BLaER1 treated with 17β-estradiol and CSF1 and Interleukin-3, amounts not matched to agents 10 nM and 100 nM (cell line): Measurements from ENCODE around the gene KIAA0319L.

Experiments
- H3K27ac ChIP-seq, 11 experiments: shearing (Covaris generic); formaldehyde crosslinking; 2 replicates each; pipeline ENCODE4 v1.8.1; 2022
- H3K27me3 ChIP-seq, 11 experiments: shearing (Covaris generic); formaldehyde crosslinking; 2 replicates each; pipeline ENCODE4 v1.8.1; 2022
- H3K36me3 ChIP-seq, 11 experiments: shearing (Covaris generic); formaldehyde crosslinking; 2 replicates each; pipeline ENCODE4 v1.8.1; 2022
- H3K4me1 ChIP-seq, 10 experiments: shearing (Covaris generic); formaldehyde crosslinking; 2 replicates each; pipeline ENCODE4 v1.8.1; 2022
- H3K4me2 ChIP-seq, 11 experiments: shearing (Covaris generic); formaldehyde crosslinking; 2 replicates each; pipeline ENCODE4 v1.8.1; 2022
- H3K4me3 ChIP-seq, 10 experiments: shearing (Covaris generic); formaldehyde crosslinking; 2 replicates each; pipeline ENCODE4 v1.8.1; 2022
- H3K9ac ChIP-seq, 11 experiments: shearing (Covaris generic); formaldehyde crosslinking; 2 replicates each; pipeline ENCODE4 v1.8.1; 2022
- H3K9me3 ChIP-seq, 11 experiments: shearing (Covaris generic); formaldehyde crosslinking; replicated peaks in 1 of 11; 2 replicates each; pipeline ENCODE4 v1.8.1; 2022
- H4K20me1 ChIP-seq, 11 experiments: shearing (Covaris generic); formaldehyde crosslinking; 2 replicates each; pipeline ENCODE4 v1.8.1; 2022
- Cebpa-rat ChIP-seq, 11 experiments: shearing (Covaris generic); IDR thresholded peaks; 2 replicates each; pipeline ENCODE4 v1.8.1; 2022

Gene KIAA0319L

DNA sequence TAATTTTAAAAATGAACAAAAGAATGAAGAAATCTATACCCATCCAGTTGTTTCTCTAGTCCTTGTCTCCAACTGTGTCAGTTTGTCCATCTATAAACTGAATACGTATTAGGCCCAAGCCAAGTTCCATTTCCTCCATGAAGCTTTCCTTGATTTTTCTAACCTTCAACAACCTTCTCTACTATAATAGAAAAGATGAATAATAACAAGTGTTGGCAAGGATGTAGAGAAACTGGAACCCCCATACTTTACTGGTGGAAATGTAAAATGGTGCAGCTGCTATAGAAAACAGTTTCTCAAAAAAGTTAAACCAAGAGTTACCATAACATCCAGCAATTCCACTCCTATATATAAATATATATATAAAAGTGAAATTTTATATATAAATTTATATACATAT, 10.6 kb downstream of the KIAA0319L start:
- Histone ChIP-seq H3K4me1 (peaks cover 0 to 12% (median 4%) of the 10 kb centered on the region in 10 experiments; a peak in 9 of 20 replicates), H3K36me3 (peaks cover 49 to 95% (median 74%) of the 10 kb centered on the region in 11 experiments)

DNA sequence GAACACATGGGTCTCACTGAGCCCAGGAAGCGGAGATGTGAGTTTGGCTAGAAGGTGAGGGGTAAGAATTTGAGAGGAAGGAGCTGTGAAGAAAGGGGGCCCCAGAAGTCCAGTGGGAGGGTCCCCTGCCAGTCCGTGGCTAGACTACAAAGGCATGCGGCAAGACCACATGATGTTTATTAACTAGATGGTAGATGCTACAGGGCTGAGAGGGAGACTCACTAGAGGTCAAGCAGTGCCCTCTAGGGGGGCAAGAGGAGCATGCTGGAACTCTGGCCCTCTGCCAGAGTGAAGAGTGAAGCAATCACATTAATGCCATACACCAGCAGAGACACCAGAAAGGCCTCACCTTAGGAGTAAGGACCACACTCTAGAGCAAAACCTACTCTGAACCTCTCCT, 12.2 kb downstream of the KIAA0319L start:
- H3K9ac ChIP-seq, result peak overlapping the region in 3 of 11 experiments; percentile 0 to 42 (median 22); a peak in 3 of 22 replicates
- peaks cover 6 to 27% (median 20%) of the 10 kb centered on the region in 10 experiments for H3K4me1 ChIP-seq
- no peak overlapping the region for H3K4me3 ChIP-seq
- H3K27ac ChIP-seq, result no peak overlapping the region
- peaks cover 0 to 79% (median 5%) of the 10 kb centered on the region in 11 experiments; a peak in 7 of 22 replicates for H4K20me1 ChIP-seq
- peak in 5 of 11 experiments; percentile 13 to 51 (median 44); a peak in 5 of 22 replicates for TF ChIP-seq Cebpa-rat (IDR thresholded peaks at IDR 0.05)
- H3K36me3 ChIP-seq, result peaks cover 47 to 90% (median 71%) of the 10 kb centered on the region in 11 experiments
- H3K27me3 ChIP-seq, result no peaks in the 10 kb centered on the region
- H3K9me3 ChIP-seq, result peaks cover 0 to 5% (median 0%) of the 10 kb centered on the region in 11 experiments; a peak in 3 of 22 replicates
- no peak overlapping the region for H3K4me2 ChIP-seq

More for the DNA sequence above, 10.6 kb downstream of the KIAA0319L start:
- H3K4me2 ChIP-seq, result no peak overlapping the region
- no peak overlapping the region for H3K4me3 ChIP-seq
- peaks cover 0 to 5% (median 0%) of the 10 kb centered on the region in 11 experiments; a peak in 3 of 22 replicates for H3K9me3 ChIP-seq
- H3K27ac ChIP-seq, result no peak overlapping the region
- no peak for TF ChIP-seq Cebpa-rat (IDR thresholded peaks at IDR 0.05)
- H3K27me3 ChIP-seq, result no peaks in the 10 kb centered on the region
- peaks cover 0 to 72% (median 5%) of the 10 kb centered on the region in 11 experiments; a peak in 7 of 22 replicates for H4K20me1 ChIP-seq
- H3K9ac ChIP-seq, result no peak overlapping the region

DNA sequence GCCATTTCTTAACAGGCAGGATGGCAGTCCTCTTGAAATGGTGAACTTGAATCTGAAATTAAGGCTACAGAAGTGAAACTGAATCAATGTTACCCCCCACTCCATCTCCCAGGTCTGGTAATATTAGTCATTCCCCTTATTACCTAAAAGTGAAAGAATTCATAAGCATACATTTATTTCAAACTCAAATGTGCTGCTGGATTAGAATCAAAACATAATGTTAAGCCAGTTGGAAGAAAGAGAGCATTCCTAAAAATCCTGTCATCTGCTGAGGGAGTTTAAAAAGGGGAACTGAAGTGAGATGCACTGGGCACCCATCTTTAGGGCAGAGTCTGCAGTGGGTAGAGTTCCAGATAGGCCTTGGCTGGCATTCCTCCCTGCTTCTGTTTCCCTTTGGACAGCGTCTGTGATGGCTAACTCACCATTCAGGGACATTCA, 17.4 kb downstream of the KIAA0319L start:
- Histone ChIP-seq H3K36me3 (peaks cover 11 to 70% (median 34%) of the 10 kb centered on the region in 11 experiments; a peak in 20 of 22 replicates), H3K27ac (peak overlapping the region in 10 of 11 experiments; percentile 26 to 78 (median 73); a peak in 21 of 22 replicates), H3K27me3 (no peaks in the 10 kb centered on the region), H3K9me3 (no peaks in the 10 kb centered on the region), H3K4me1 (peaks cover 34 to 50% (median 39%) of the 10 kb centered on the region in 10 experiments), H3K4me3 (no peak overlapping the region), H3K4me2 (peak overlapping the region; percentile 53 to 82 (median 74)), H3K9ac (peak overlapping the region in 9 of 11 experiments; percentile 33 to 64 (median 53); a peak in 16 of 22 replicates), H4K20me1 (peaks cover 0 to 73% (median 0%) of the 10 kb centered on the region in 11 experiments; a peak in 8 of 22 replicates)
- no peak for TF ChIP-seq Cebpa-rat (IDR thresholded peaks at IDR 0.05)

DNA sequence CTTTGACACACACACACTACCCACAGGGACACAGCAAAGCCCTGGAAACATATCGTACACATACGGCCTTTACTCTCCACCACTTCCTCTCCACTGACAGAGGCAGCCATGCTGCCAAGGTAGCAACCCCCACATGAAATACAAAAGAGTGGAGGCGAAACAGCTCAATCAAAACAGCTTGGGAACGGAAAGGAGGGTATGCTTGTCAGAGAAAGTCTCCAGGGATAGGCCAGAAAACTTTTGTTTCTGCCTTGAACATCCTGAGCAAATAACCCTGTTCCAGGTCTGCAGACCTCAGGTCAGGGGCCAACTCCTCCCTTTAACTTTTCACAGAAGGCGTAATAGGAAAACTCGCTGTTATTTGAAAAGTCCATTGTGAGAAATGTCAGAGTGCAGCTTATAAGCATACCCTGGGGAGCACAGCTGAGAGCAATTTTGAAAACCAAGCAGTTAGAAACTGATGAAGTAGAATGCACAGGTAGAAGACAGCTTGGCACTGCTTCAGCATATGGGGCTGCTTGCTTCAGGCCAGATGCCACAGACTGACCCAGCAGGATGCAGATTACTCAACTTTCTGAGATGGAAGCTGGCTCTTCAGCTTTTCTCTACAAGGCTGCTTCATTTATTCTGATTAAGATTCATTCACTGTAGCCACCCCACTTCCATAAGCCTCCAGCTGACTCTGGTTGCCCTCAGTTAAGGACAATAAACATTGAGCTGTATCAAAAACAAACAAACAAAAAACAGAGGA, 18.0 kb downstream of the KIAA0319L start:
- H3K27ac ChIP-seq, result peak overlapping the region; percentile 26 to 78 (median 73); a peak in 21 of 22 replicates
- no peaks in the 10 kb centered on the region for H3K27me3 ChIP-seq
- peaks cover 34 to 50% (median 38%) of the 10 kb centered on the region in 10 experiments for H3K4me1 ChIP-seq
- H3K4me3 ChIP-seq, result peak overlapping the region in 2 of 10 experiments; percentile 4 to 12; a peak in 1 of 20 replicates
- peaks cover 0 to 69% (median 0%) of the 10 kb centered on the region in 11 experiments; a peak in 7 of 22 replicates for H4K20me1 ChIP-seq
- H3K9ac ChIP-seq, result peak overlapping the region in 9 of 11 experiments; percentile 33 to 64 (median 53); a peak in 18 of 22 replicates
- TF ChIP-seq Cebpa-rat (IDR thresholded peaks at IDR 0.05), result no peak
- peak overlapping the region; percentile 53 to 82 (median 74) for H3K4me2 ChIP-seq
- peaks cover 6 to 69% (median 28%) of the 10 kb centered on the region in 11 experiments; a peak in 19 of 22 replicates for H3K36me3 ChIP-seq
- H3K9me3 ChIP-seq, result no peaks in the 10 kb centered on the region

DNA sequence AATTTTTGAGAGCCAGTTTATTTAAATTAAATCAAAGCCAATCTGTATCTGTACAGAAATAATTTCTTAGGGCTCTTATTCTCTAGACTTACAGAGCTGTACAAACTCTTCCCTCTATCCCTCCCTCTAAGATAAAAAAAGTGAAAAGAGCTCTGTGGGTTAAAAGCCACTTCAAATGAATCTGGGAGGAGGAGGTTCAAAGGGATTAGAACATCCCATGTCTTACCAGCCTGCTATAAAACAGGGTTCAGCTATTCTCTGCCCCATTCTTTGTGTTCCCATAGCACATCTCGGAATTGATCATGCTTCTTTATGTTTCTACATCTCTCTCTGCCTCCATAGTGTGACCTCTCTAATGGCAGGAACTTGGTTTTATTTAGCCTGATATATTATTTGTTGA, 19.4 kb downstream of the KIAA0319L start:
- H3K9me3 ChIP-seq, result peaks cover 0 to 9% (median 2%) of the 10 kb centered on the region in 11 experiments; a peak in 8 of 22 replicates
- no peaks in the 10 kb centered on the region for H3K27me3 ChIP-seq
- peaks cover 34 to 50% (median 38%) of the 10 kb centered on the region in 10 experiments for H3K4me1 ChIP-seq
- H3K4me3 ChIP-seq, result no peak overlapping the region
- H3K36me3 ChIP-seq, result peaks cover 11 to 69% (median 30%) of the 10 kb centered on the region in 11 experiments
- peak overlapping the region in 3 of 11 experiments; percentile 11 to 76 (median 73); a peak in 1 of 22 replicates for H3K27ac ChIP-seq
- H4K20me1 ChIP-seq, result peaks cover 0 to 55% (median 0%) of the 10 kb centered on the region in 11 experiments; a peak in 6 of 22 replicates
- H3K4me2 ChIP-seq, result peak overlapping the region in 9 of 11 experiments; percentile 53 to 82 (median 74); a peak in 12 of 22 replicates
- no peak overlapping the region for H3K9ac ChIP-seq
- no peak for TF ChIP-seq Cebpa-rat (IDR thresholded peaks at IDR 0.05)

DNA sequence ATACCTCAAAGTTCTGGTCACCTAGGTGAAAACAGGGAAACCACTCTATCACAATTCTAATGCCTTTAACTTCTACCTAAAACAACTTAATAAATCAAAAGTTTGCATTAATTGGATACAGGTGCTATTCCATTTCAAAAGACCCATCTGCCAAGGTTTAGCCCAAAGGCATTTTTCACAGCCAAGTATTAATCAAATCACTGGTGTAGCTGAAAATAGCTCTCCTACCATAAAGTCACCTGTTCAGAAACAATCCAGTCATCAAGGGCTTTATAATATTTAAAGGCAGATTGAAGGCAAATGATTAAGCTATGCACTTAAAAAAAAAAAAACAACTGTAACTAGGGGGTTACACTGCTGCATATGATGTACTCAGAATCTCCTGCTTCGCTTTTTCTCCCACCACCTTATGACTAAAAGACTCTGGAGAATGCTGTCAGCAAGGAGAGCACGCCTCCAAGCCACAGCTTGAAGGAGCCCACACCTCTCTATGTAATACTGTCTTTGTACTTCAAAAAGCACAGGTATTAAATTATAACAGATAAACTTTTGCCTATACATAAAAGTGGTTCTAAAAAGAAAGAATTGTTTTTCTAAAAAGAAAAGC, 20.5 kb downstream of the KIAA0319L start:
- no peak overlapping the region for H3K27ac ChIP-seq
- peaks cover 34 to 47% (median 37%) of the 10 kb centered on the region in 10 experiments for H3K4me1 ChIP-seq
- no peak overlapping the region for H3K4me3 ChIP-seq
- no peak overlapping the region for H3K9ac ChIP-seq
- no peak overlapping the region for H3K4me2 ChIP-seq
- peaks cover 21 to 69% (median 35%) of the 10 kb centered on the region in 11 experiments for H3K36me3 ChIP-seq
- peaks cover 0 to 47% (median 0%) of the 10 kb centered on the region in 11 experiments; a peak in 6 of 22 replicates for H4K20me1 ChIP-seq
- no peaks in the 10 kb centered on the region for H3K27me3 ChIP-seq
- TF ChIP-seq Cebpa-rat (IDR thresholded peaks at IDR 0.05), result no peak
- peaks cover 10 to 21% (median 12%) of the 10 kb centered on the region in 11 experiments for H3K9me3 ChIP-seq

DNA sequence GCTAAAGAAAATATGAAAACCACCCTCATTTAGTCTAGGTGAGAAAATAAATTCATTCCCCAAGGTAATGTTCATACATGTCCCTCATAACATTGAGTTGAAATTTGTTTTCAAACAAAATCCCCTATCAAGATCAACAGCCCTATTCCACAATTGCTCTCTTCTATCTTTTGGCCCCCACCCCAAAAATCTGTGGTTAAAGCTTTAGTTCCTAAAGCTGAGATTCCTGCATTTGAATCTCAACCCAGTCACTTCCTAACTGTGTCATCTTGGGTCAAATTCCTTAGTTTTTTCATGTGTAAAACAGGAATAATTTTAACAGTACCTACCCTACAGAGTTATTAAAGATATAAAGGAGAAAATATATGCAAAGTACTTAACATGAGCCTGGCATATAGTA, 22.0 kb downstream of the KIAA0319L start:
- Histone ChIP-seq H3K4me1 (peaks cover 25 to 33% (median 30%) of the 10 kb centered on the region in 10 experiments), H3K36me3 (peaks cover 29 to 71% (median 42%) of the 10 kb centered on the region in 11 experiments), H3K9ac (no peak overlapping the region), H3K27me3 (no peaks in the 10 kb centered on the region), H3K27ac (no peak overlapping the region), H4K20me1 (peaks cover 0 to 33% (median 0%) of the 10 kb centered on the region in 11 experiments; a peak in 6 of 22 replicates), H3K9me3 (peaks cover 24 to 35% (median 26%) of the 10 kb centered on the region in 11 experiments), H3K4me2 (no peak overlapping the region), H3K4me3 (no peak overlapping the region)
- no peak for TF ChIP-seq Cebpa-rat (IDR thresholded peaks at IDR 0.05)

DNA sequence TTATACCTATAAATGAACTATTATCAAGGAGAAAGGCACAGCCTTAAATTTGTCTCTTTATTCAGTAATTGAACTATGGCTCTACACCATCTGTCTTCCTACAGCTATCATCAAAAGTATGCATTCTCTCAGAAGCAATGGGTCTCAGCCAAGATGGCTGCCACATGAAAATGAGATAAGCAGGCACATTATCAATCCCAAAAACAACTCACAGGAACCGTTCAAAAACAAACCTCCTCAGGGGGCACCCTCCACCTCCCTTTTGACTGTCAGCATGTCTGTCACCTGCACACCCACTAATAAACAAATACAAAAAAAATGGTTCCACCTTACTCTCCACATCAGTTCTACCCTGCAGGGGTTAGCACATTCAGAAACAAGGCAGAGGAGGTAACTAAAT, 23.6 kb downstream of the KIAA0319L start:
- Histone ChIP-seq H4K20me1 (peaks cover 0 to 21% (median 0%) of the 10 kb centered on the region in 11 experiments; a peak in 1 of 22 replicates), H3K27me3 (no peaks in the 10 kb centered on the region), H3K4me3 (no peak overlapping the region), H3K4me2 (no peak overlapping the region), H3K9me3 (peaks cover 41 to 52% (median 43%) of the 10 kb centered on the region in 11 experiments), H3K9ac (no peak overlapping the region), H3K36me3 (peaks cover 44 to 88% (median 58%) of the 10 kb centered on the region in 11 experiments), H3K4me1 (peaks cover 9 to 17% (median 13%) of the 10 kb centered on the region in 10 experiments), H3K27ac (no peak overlapping the region)
- TF ChIP-seq Cebpa-rat (IDR thresholded peaks at IDR 0.05), result no peak
